GM19099 (cell line): ENCODE results near the gene STX10.

Experiments used
- POLR2A ChIP-seq: IDR thresholded peaks from 3 replicates; pipeline ENCODE4 v1.6.1; 2011; ENCODE audit warnings: low read depth; ENCODE audit not compliant: insufficient read length; ENCODE audit errors: extremely low read depth

STX10 gene

DNA sequence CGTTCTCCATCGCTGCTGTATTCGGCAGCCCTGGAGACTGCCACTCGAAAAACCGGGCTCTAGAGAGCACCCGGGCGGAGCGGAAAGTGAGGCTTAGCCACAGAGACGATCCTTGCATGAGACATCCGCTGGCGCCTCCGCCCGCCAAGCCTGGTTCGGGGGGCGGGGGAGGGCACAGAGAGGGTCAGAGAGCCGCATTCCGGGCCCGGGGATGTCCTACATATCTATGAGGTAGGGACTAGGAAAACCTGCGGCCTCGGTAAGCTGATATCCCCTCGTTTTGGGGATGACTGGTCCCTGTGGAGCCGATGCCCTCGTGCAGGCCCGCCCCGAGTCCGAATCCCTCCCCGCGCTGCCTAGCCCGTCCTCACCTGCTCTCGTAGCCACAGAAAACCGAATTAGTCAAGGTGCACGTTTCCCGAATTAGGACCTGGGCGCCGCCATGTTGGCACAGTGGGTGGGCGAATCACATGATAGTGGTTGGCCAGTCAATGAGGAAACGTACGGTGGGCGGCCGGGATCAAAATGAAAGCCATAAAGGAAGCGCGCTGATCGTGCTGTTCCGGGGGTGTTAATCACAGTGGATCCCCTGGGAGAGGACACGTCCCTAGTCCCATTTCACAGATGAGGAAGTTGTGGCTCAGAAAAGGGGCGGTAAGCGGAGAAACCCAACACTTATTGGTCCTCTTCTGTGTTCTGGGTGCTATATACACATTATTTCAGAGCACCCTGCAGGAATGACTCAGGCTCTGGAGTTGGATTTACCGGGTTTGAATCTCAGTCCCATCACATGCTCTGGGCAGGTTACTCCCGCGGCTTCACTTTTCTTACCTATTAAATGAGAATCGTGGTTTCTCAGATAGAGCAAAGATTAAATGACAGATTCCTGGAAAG lies 33.6 kb downstream of the STX10 start, which contains the start of gene TRMT1:
Gene TRMT1, minus strand, starts transcription at position 459 of the 894 bp plus-strand sequence. Its CDS starts 341 bp downstream, at position 118.
- peak; percentile 29 for TF ChIP-seq POLR2A

DNA sequence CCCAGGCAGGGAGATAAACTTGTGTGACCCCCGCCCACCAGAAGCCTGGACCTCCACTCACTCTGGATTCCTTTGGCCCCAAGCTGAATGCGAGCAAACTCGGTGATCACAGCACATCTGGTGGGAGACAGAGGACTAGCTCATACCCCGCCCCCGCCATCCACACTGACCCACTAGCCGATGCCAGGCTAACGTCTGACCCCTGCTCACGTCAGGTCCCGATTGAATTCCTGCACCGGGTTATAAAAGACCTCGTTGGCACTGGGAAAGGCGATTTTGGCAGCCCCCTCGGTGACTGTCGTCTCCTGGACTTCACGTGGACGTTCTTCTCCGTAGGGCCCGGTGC lies 34.3 kb downstream of the STX10 start:
- no peak for TF ChIP-seq POLR2A

DNA sequence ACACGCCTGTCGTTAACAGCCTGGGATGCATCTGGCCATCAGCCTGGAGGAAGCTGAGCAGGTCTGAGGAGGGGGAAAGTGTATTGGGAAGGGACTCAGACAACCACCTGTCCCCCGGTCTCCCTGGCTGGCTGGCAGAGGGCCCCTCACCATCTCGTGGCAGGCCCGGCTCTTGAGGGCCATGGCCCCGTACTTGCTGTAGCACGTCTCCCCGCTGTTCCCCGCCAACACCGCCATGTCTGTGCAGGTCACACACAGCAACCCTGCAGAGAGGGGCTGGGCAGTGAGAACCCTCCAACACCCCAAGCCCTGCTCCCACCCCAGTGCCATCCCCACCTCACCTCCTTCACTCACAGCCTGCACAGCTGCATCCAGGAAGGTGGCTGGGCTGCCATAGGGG lies 37.6 kb downstream of the STX10 start:
- no peak for TF ChIP-seq POLR2A

DNA sequence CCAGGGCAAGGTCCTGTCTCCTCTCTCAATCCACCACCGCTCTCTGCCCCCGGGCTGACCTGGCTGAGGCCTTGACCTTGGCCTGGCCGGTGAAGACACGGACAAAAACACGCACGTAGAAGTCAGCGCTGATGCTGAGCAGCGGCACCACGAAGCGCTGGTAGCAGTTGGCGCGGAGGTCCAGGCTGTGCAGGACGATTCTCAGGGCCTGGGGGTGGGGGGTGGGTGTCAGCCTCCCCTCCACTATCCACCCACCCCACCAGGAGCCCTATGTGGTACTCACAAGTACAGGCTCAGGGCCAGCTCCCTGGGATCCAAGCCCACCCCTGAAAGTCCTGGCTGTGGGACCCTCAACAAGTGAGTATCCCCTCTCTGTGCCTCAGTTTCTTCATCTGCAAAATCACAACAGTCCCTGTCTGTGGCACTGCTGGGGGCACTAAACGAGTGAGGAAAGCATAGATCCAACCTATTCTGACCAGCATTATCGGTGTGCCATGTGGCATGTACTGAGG lies 40.0 kb downstream of the STX10 start:
- no peak for TF ChIP-seq POLR2A

DNA sequence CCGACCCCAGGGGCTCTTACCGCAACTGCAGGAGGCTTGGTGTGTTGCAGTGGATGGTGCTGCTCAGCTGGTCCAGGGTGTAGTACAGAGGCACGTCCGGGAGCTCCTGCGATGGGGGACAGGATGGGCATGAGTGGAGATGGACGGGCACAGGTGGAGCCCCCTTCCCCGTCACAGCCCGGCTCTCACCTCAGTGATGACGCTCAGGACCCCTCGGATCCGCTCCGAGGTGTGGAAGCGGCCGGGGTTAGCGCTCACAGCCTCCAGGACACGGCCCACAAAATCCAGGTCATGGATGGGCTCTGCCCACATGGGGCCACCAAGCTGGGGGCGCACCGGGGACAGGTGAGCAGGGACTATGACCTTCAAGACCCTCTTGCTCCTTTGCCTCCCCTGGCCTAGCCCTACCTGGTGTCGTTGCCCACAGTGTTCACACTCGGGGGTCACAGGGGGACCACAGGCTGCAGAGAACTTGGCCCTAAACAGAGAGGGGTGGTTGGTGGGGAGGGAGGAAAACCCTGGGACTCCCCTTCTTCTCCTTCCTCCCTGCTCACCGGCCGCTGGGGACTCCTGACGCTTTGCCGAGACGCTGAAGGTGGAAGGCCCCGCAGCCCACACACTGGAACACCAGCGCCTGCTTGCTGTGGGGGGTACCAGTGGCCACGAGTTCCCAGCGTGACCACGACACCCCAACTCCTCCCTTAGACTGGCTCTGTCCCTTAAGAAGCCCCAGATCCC lies 40.6 kb downstream of the STX10 start:
- TF ChIP-seq POLR2A, result no peak

DNA sequence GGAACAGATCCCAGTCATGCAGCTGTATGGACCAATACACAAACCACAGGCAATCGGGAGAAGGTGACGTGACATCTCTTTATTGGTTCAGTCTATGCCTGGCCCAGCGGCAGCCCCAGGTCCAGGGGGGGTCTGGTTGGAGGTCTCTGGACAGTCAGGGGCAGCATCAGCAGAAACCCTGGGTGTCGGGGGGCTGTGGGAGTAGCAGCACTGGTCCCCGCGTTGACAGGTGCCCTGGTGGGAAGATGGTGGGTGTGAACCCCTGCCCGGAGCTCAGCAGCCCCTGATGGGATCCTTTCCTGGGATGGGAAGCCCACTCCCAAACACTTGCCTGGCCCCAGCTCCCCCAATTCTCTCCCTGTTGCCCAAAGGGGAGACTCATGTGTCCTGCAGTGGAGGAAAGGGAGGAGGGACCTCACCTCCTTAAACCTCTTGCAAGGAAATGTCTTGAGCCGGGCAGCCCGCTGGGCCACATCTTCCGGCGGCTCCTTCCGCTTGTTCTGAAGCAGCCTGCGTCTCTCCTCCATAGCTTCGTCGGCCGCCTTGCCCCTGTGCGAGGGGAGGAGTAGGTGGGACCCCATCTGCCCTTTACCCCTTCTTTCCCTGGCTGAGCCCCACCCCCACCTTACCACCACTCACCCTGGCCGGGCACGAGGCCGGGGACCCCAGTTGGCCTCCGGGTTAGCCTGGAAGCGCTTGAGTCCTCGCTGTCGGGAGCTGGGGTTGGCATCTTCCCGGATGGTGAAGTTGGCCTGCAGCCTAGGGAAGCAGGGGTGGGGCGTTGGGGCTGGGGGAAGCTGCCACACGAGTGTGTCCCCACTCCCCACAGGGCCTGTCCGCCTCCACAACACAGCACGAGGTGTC lies 45.1 kb downstream of the STX10 start:
- peak; percentile 49 for TF ChIP-seq POLR2A

DNA sequence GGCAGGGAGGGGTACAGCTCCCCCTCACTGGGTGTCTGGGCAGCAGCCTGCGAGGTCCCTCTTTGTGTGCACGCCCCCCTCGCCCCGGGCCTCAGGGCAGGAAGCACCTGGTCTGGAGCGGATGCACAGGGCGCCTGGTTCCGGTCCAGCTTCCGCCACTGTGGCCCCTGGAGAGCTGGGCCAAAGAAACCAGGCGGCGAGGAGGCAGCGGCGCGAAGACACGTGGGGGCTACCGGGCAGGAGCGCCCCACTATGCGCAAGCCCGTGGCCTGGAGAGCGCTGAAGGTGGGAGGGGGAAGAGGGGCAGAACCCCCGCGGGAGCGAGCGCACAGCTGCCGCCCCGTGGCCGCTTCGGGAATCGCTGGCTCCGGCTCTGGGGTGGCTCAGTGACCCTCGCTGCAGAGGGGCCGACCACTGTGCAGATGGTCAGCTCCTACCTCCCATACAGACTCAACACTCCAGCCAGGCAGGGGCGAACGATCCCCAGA lies 45.8 kb downstream of the STX10 start:
- no peak for TF ChIP-seq POLR2A

DNA sequence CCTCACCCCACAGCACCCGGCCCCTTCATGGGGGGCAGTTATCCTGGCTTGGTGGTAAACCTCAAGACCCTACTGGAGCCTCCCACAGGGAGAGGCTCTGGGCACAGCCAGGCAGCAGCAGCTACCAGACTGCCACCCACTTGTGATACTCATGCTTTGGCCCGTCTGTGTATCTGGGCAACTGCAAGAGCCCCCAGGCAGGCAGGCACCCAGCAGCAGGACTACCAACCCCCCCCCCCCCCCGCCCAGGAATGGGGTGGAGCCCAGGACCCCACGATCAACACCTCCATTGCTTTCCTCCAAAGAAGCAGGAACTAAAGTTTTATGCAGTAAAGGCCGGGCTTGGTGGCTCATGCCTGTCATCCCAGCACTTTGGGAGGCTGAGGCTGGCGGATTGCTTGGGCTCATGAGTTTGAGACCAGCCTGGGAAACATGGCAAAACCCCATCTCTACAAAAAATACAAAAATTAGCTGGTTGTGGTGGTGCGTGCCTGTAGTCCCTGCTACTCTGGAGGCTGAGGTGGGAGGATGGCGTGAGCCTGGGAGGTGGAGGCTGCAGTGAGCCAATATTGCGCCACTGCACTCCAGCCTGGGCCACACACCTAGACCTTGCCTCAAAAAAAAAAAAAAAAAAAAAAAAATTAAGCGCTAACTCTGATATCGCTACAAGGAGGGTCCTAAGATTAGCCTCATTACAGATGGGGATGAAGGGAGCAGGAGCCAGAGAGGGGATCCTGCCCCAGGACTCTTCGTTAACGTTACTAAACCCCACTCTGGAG lies 46.4 kb downstream of the STX10 start:
- TF ChIP-seq POLR2A, result no peak

DNA sequence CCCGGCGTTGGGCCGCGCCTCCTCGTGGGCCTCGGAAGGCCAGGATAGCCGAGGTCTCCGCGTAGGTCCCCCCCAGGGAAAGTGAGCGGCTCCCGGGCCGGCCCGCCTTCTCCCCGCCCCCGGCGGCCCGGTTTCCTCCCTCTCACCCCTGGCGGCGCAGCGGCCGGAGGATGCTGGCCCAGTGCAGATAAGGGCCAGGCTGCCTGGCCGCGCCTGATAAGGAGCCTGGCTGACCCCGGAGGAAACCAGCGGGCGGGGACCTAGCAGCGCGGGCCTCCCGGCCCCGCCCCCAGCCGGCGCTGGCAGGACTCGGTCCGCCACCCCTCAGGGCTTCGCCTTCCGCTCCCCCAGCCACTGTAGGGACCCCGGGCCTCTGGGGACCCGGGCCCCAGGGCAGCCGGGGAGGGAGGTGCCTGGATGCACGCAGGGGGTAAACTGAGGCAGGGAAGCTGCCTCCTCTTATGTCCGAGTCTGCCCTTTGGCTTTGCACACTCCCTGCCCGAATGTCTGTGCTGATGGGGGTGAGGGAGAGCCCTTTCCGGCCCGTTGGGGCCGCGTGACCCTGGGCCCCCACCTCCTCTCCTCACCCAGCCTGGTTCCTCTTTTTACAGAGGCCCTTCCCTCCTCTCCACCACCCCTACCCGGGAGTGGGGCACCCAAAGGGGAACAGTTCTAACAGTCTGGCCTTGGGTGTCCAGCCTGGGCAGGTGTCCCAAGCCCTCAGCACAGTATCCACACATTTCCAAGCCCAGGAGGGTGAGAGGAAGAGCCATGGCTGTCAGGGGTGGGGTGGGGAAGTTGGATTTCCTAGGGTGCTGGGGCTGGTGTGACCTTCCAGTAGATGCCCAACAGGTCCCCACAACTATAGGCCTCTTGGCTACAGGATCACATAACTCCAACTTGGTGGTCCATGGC lies 47.3 kb downstream of the STX10 start, which contains the start of gene LYL1:
Gene LYL1, minus strand, starts transcription at position 193 of the 915 bp plus-strand sequence. CDS start 1,687 bp downstream, outside the sequence.
- TF ChIP-seq POLR2A, result peak; percentile 71

DNA sequence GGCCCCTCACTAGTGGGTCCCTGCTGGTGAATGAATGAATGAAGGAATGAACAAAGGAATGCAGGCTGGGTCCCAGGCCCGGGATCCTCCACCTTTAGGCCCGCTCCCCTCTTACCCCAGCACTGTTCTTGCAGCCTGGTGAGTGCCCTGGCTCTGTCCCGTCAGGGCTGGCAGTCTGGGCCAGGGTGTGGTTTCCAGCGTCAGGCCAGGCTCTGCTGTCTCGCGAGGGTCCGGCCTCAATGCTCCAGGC lies 47.8 kb downstream of the STX10 start:
- no peak for TF ChIP-seq POLR2A

DNA sequence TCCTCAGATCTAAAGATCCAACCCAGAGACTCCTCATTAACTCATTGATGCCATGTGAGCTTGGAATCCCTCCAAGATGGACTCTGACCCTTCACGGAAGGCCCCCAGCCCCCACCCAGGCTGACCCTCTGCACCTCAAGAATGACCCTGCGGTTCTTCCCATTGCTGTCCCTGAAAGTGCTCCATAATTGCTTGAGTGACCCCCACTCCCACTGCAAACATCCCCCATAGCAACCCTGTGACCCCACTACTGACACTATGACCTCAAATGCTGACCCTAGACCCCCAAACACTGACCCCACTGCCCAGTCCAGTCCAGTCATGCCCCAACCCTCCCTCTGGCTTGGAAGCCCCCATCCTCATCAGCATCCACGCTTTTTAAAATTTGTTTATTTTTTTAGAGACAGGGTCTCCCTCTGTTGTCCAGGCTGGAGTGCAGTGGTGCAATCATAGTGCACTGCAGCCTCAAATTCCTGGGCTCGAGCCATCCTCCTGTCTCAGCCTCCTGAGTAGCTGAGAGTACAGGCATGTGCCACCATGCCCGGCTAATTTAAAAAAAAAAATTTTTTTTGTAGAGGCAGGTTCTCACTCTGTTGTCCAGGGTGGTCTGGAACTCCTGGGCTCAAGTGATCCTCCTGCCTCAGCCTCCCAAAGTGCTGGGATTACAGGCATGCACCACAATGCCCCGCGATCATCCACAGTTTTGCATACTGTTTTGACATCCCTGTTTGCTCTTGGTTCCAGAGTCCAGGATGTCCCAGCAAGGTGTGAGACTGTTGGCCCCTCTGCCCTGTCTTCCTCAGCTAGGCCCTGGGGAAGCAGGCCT lies 48.4 kb downstream of the STX10 start:
- TF ChIP-seq POLR2A, result no peak

DNA sequence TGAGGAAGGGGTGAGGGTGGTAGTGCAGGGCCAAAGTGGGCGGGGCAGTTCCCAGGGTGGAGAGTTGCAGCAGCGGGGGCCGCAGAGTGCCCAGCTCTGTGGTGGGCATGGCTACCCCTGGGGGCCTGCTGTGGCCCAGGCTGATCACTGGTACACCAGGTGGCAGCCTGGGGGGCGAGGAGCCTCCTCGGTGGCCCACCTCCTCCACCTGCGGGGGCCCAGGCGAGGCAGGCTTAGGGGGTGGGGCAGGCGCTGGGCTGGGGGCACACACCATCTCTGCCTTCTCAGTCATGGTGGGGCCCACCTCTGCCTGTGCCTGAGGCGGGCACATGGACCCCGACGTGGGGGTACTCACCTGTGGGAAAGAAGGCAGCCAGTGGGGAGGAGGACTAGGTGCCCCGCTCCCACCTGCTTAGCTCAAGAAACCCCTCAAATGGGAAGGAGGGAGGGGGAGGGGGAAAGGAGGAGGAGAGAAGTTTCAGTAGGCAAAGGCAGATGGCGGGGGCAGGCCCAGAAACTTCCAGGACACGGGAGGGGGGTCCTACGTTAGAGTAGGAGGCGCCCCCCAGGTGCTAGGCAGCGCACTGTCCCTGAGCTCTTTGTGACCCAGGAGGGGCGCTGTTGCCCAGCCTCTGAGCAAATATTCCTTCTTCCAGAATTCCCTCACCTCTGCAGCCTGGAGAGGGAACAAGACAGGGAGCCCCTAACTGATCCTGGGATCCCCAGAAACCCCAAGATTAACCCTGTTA lies 49.2 kb downstream of the STX10 start:
- TF ChIP-seq POLR2A, result no peak
